KMS-11 (cell line): ENCODE data around the gene ASZ1.

Source experiments
- H2AFZ ChIP-seq: fragments of 200-600 bp; sonication (generic); 2 replicates; pipeline ENCODE4 v1.6.1; 2016; ENCODE audit warnings: antibody characterized with exemption, mixed run types, low read depth
- H3K27ac ChIP-seq: fragments of 200-600 bp; sonication (generic); 2 replicates; pipeline ENCODE4 v1.6.1; 2016; ENCODE audit warnings: mild to moderate bottlenecking, mixed run types
- H3K27me3 ChIP-seq: fragments of 200-600 bp; sonication (generic); 2 replicates; pipeline ENCODE4 v1.6.1; 2017; ENCODE audit warnings: mild to moderate bottlenecking, low read depth, mixed run types, moderate library complexity; ENCODE audit not compliant: insufficient read depth
- H3K36me3 ChIP-seq: fragments of 200-600 bp; sonication (generic); 2 replicates; pipeline ENCODE4 v1.6.1; 2017; ENCODE audit warnings: mild to moderate bottlenecking, mixed run types; ENCODE audit not compliant: insufficient read depth
- H3K4me1 ChIP-seq: fragments of 200-600 bp; sonication (generic); 2 replicates; pipeline ENCODE4 v1.6.1; 2016; ENCODE audit warnings: mild to moderate bottlenecking, low read depth, mixed run types; ENCODE audit not compliant: poor library complexity, severe bottlenecking
- H3K4me2 ChIP-seq: fragments of 200-600 bp; sonication (generic); 2 replicates; pipeline ENCODE4 v1.7.0; 2016; ENCODE audit warnings: mild to moderate bottlenecking, mixed run types
- H3K4me3 ChIP-seq: fragments of 200-600 bp; sonication (generic); IDR thresholded peaks from 2 replicates; pipeline ENCODE4 v1.6.1; 2017; ENCODE audit warnings: low read depth, low read length, mixed read lengths; ENCODE audit not compliant: insufficient read depth
- H3K79me2 ChIP-seq: fragments of 200-600 bp; sonication (generic); 2 replicates; pipeline ENCODE4 v1.6.1; 2016; ENCODE audit warnings: low read depth, mixed run types; ENCODE audit not compliant: insufficient read depth
- H3K9ac ChIP-seq: fragments of 200-600 bp; sonication (generic); 2 replicates; pipeline ENCODE4 v1.6.1; 2016; ENCODE audit warnings: mild to moderate bottlenecking, mixed run types
- H4K20me1 ChIP-seq: fragments of 200-600 bp; sonication (generic); 2 replicates; pipeline ENCODE4 v1.6.1; 2016; ENCODE audit warnings: mild to moderate bottlenecking, mixed run types; ENCODE audit not compliant: insufficient read depth
- TF ChIP-seq, protein P1 (sequence below): fragments of 200-600 bp; sonication (generic); conservative IDR thresholded peaks from 2 replicates; pipeline ENCODE4 v1.6.1; 2017; ENCODE audit warnings: low read depth, mild to moderate bottlenecking, antibody characterized with exemption, low read length, moderate library complexity, mixed read lengths

The ASZ1 gene

DNA sequence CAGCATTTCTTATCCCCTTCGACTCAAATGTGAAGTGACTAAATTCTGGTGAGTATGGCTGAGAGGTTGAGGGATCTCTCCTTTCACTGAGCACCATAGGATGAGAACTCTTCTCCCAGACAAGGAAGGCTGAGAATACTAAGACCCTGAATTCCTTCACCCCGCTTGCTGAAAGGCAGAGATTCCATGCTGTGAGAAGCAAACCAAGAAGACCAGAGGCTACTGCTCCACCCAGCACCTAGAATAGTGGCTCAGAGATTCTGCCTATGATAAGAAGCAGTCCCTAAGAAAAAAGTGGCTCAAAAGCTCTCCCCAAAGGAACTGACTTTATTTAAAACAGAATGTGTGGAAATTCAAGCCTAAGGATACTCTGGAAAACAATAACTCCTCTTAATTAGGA is 77.7 kb downstream of the ASZ1 start:
- TF ChIP-seq, protein P1, sequence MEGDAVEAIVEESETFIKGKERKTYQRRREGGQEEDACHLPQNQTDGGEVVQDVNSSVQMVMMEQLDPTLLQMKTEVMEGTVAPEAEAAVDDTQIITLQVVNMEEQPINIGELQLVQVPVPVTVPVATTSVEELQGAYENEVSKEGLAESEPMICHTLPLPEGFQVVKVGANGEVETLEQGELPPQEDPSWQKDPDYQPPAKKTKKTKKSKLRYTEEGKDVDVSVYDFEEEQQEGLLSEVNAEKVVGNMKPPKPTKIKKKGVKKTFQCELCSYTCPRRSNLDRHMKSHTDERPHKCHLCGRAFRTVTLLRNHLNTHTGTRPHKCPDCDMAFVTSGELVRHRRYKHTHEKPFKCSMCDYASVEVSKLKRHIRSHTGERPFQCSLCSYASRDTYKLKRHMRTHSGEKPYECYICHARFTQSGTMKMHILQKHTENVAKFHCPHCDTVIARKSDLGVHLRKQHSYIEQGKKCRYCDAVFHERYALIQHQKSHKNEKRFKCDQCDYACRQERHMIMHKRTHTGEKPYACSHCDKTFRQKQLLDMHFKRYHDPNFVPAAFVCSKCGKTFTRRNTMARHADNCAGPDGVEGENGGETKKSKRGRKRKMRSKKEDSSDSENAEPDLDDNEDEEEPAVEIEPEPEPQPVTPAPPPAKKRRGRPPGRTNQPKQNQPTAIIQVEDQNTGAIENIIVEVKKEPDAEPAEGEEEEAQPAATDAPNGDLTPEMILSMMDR = no peak
- H3K4me2 ChIP-seq = no peak overlapping the region
- no peaks in the 10 kb centered on the region for H3K79me2 ChIP-seq
- no peaks in the 10 kb centered on the region for H3K27me3 ChIP-seq
- no peak overlapping the region for H3K27ac ChIP-seq
- H3K4me3 ChIP-seq = no peak overlapping the region
- H4K20me1 ChIP-seq = no peaks in the 10 kb centered on the region
- H3K4me1 ChIP-seq = no peaks in the 10 kb centered on the region
- no peaks in the 10 kb centered on the region for H3K36me3 ChIP-seq
- H3K9ac ChIP-seq = no peak overlapping the region
- H2AFZ ChIP-seq = no peak overlapping the region

DNA sequence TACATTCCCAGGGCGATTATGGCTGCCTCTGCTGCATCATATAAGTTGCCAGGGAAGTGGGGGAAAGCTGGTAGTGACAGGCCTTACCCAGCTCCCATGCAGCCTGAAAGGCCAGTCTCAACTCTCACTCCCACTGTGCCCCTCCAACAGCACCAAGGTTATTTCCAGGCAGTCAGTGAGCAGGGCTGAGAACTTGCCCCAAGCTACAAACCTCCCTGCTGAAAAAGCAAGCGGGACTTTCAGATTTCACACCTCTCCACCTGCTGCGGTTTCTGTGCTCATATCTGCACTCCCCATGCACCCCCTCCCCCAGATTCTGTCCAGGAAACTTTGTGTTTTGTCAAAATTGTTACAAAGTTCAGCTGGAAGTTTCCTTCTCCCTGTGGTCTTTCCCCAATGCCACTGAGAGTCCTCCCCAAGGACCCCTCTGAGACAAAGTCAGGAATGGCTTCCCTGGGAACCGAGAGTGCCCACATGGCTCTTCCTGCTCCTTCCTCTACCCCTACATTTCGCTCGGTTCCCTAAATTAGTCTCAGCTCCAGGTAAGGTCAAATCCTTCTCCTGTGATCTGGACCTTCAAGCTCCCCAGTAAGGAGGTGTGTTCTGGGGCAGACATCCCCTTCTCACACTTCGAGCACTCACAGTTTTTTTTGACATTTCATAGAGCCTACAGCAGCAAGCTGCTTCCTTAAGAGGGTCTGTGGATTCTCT is 79.2 kb downstream of the ASZ1 start:
- H3K27ac ChIP-seq = no peak overlapping the region
- H3K4me2 ChIP-seq = no peak overlapping the region
- no peaks in the 10 kb centered on the region for H3K36me3 ChIP-seq
- H3K27me3 ChIP-seq = no peaks in the 10 kb centered on the region
- H2AFZ ChIP-seq = no peak overlapping the region
- TF ChIP-seq, protein P1 = no peak
- no peaks in the 10 kb centered on the region for H4K20me1 ChIP-seq
- H3K4me1 ChIP-seq = no peaks in the 10 kb centered on the region
- H3K79me2 ChIP-seq = no peaks in the 10 kb centered on the region
- H3K4me3 ChIP-seq = no peak overlapping the region
- H3K9ac ChIP-seq = no peak overlapping the region

GRCh38 chr7:117347480-117347879 is 79.8 kb downstream of the ASZ1 start:
- peak overlapping the region; percentile 2; the same call in 1 of the 2 replicates for H3K4me2 ChIP-seq
- H4K20me1 ChIP-seq = no peaks in the 10 kb centered on the region
- no peak overlapping the region for H3K9ac ChIP-seq
- H3K79me2 ChIP-seq = no peaks in the 10 kb centered on the region
- no peak overlapping the region for H3K27ac ChIP-seq
- H3K4me3 ChIP-seq = no peak overlapping the region
- no peaks in the 10 kb centered on the region for H3K27me3 ChIP-seq
- H3K4me1 ChIP-seq = no peaks in the 10 kb centered on the region
- H2AFZ ChIP-seq = no peak overlapping the region
- H3K36me3 ChIP-seq = no peaks in the 10 kb centered on the region
- TF ChIP-seq, protein P1 = no peak

- H3K4me2 ChIP-seq = no peak overlapping the region
Measured at GRCh38 chr7:117346161-117346560, 81.1 kb downstream of the ASZ1 start.

More at GRCh38 chr7:117346161-117346560, 81.1 kb downstream of the ASZ1 start:
- Histone ChIP-seq H3K79me2 (no peaks in the 10 kb centered on the region), H3K36me3 (no peaks in the 10 kb centered on the region), H3K4me3 (no peak overlapping the region), H4K20me1 (no peaks in the 10 kb centered on the region), H3K9ac (no peak overlapping the region), H3K27me3 (no peaks in the 10 kb centered on the region), H3K27ac (no peak overlapping the region), H3K4me1 (no peaks in the 10 kb centered on the region), H2AFZ (no peak overlapping the region)
- TF ChIP-seq, protein P1 = no peak
